IPS-18a (cell line): ENCODE measurements around the gene CT83.

Experiments used
- H3K27ac ChIP-seq: one replicate; pipeline ENCODE4 v1.5.1; 2013; ENCODE audit warnings: low read length
- H3K27me3 ChIP-seq: one replicate; pipeline ENCODE4 v1.6.1; 2013; ENCODE audit warnings: mild to moderate bottlenecking, low read length; ENCODE audit not compliant: control insufficient read depth, insufficient read depth
- H3K36me3 ChIP-seq: one replicate; pipeline ENCODE4 v1.6.1; 2013; ENCODE audit warnings: low read depth, low read length; ENCODE audit not compliant: control insufficient read depth
- H3K4me1 ChIP-seq: one replicate; pipeline ENCODE4 v1.6.1; 2013; ENCODE audit warnings: low read depth, low read length; ENCODE audit not compliant: control insufficient read depth
- H3K4me3 ChIP-seq: one replicate; pipeline ENCODE4 v1.5.1; 2013; ENCODE audit warnings: low read length
- H3K9ac ChIP-seq: one replicate; pipeline ENCODE4 v1.6.1; 2013; ENCODE audit warnings: mild to moderate bottlenecking, low read length, moderate library complexity
- H3K9me3 ChIP-seq: one replicate; pipeline ENCODE4 v1.6.1; 2013; ENCODE audit warnings: low read depth, low read length; ENCODE audit not compliant: control insufficient read depth

CT83 gene

GRCh38 chrX:116462822-116463221 lies at the start of gene CT83:
CT83 (minus strand) TSS chrX:116462976; CDS start chrX:116462856, 120 bp downstream.
- H3K36me3 ChIP-seq, result no peaks in the 10 kb centered on the region
- no peak within 1 kb of the TSS for H3K4me3 ChIP-seq
- no peaks in the 10 kb centered on the region for H3K27me3 ChIP-seq
- H3K27ac ChIP-seq, result no peak within 1 kb of the TSS
- no peaks in the 10 kb centered on the region for H3K9me3 ChIP-seq
- no peak within 1 kb of the TSS for H3K9ac ChIP-seq
- H3K4me1 ChIP-seq, result no peaks in the 10 kb centered on the region

GRCh38 chrX:116499780-116500179 lies 37.0 kb upstream of the CT83 start:
- H3K4me3 ChIP-seq, result no peak overlapping the region
- no peak overlapping the region for H3K9ac ChIP-seq
- H3K27me3 ChIP-seq, result no peaks in the 10 kb centered on the region
- H3K27ac ChIP-seq, result no peak overlapping the region
- no peaks in the 10 kb centered on the region for H3K36me3 ChIP-seq
- H3K9me3 ChIP-seq, result no peaks in the 10 kb centered on the region
- H3K4me1 ChIP-seq, result no peaks in the 10 kb centered on the region

DNA sequence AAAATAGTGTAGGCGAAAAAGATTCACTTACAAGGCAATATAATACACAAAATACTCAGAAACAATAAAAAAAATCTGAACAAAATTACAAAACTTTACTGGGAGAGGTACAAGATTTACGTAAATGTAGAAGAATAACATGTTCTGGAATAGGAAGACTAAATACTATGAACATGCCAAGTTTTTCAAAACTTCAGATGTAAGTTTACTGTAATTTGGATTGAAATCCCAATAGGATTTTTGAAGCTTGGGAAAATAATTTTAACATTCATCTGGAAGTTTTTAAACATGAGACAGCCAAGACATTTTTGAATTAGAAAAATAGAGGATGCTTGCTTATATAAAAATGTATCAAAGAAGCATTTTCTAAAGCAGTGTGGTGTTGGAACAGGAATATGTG lies 30.5 kb upstream of the CT83 start:
- Histone ChIP-seq H3K4me3 (no peak overlapping the region), H3K27ac (no peak overlapping the region), H3K4me1 (no peaks in the 10 kb centered on the region), H3K9ac (no peak overlapping the region), H3K9me3 (no peaks in the 10 kb centered on the region), H3K27me3 (no peaks in the 10 kb centered on the region), H3K36me3 (no peaks in the 10 kb centered on the region)

DNA sequence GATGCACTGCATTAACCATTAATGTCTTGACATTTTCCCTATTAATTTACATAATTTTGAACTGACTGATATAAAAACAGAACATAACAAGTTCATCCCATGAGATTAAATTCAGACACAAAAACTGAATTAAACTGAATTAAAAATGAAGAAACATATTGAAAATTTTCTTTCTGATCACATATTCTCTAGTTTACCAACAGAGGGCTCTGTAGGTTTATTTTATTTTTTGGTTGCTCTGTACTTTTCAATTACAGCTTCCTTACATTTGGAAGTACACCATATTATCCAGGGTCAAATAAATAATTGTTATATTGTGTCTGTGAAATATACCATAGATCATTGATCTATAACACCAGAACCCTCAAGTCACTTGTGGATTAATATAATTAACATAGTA lies 27.3 kb upstream of the CT83 start:
- no peaks in the 10 kb centered on the region for H3K27me3 ChIP-seq
- H3K9me3 ChIP-seq, result no peaks in the 10 kb centered on the region
- no peak overlapping the region for H3K4me3 ChIP-seq
- no peak overlapping the region for H3K27ac ChIP-seq
- H3K9ac ChIP-seq, result no peak overlapping the region
- no peaks in the 10 kb centered on the region for H3K36me3 ChIP-seq
- H3K4me1 ChIP-seq, result no peaks in the 10 kb centered on the region

- H3K9ac ChIP-seq, result no peak overlapping the region
- no peak overlapping the region for H3K27ac ChIP-seq
- no peaks in the 10 kb centered on the region for H3K4me1 ChIP-seq
- no peaks in the 10 kb centered on the region for H3K9me3 ChIP-seq
- H3K27me3 ChIP-seq, result no peaks in the 10 kb centered on the region
- no peaks in the 10 kb centered on the region for H3K36me3 ChIP-seq
- H3K4me3 ChIP-seq, result no peak overlapping the region
Observed at GRCh38 chrX:116480059-116480458, 17.3 kb upstream of the CT83 start.

DNA sequence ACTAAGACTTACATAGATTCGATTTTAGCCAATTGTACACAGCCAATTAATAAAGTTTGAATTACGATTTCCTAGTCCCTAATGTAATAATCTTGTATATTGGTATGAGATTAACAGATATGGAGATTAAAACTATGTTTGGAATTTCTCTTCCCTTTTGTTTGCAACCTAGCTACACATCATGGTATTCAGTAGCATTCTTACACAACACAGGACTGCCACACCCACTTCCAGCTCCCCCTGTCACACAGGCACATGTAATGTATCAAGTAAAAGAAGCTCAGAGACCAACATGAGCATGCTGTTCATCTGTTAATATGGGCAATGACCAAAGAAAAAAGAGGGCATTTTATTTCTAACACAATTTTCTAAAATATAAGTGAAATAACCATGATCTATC lies 13.6 kb downstream of the CT83 start:
- H3K9me3 ChIP-seq, result no peaks in the 10 kb centered on the region
- no peak overlapping the region for H3K4me3 ChIP-seq
- no peaks in the 10 kb centered on the region for H3K36me3 ChIP-seq
- no peak overlapping the region for H3K27ac ChIP-seq
- H3K4me1 ChIP-seq, result no peaks in the 10 kb centered on the region
- H3K9ac ChIP-seq, result no peak overlapping the region
- H3K27me3 ChIP-seq, result no peaks in the 10 kb centered on the region

DNA sequence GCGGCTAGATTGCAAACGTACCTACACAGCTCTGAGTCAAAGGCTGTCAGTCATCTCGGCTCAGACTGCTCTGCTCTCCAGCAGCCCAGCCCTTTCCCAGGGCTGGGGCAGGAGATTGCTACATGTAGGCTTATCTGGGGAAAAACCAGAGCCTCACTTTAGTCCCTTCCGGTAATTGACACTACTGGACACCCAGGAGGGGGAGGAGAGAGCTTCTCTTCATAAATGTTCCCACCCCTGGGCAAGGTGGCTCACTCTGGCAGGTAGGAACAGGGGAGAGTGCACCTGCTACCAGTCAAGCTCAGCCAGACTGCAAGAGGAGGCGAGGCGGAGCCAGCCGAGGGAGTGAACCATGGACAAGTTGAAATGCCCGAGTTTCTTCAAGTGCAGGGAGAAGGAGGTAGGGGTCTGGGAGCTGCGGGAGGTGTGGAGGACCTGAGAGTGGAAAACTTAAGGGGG lies 26.4 kb downstream of the CT83 start, which contains the start of gene SLC6A14:
TSS of gene SLC6A14 (plus strand) at position 249 of the 459 bp plus-strand sequence. CDS start at position 353, 104 bp downstream.
- Histone ChIP-seq H3K9me3 (no peaks in the 10 kb centered on the region), H3K4me1 (no peaks in the 10 kb centered on the region), H3K9ac (no peak within 1 kb of the TSS), H3K36me3 (no peaks in the 10 kb centered on the region), H3K4me3 (no peak within 1 kb of the TSS), H3K27ac (no peak within 1 kb of the TSS), H3K27me3 (no peaks in the 10 kb centered on the region)

DNA sequence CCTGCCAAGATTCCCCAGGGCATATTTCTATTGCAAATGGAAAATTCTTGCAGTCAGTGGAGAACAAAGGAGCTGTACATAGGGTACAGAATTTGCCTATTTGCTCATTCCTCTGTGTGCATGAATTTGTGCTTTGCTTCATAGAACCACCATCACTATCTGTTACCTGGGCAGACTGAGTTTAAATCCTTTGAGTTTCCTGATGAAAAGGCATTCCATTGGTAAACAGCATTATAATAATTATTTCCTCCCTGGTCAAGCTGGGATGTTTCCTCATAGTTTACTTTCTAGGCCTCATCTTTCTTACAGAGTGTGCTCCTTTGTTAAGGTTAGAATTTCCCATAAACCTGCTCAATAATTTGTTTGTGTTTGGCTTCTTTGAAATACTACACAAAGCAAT lies 27.2 kb downstream of the CT83 start:
- H3K9me3 ChIP-seq, result no peaks in the 10 kb centered on the region
- H3K9ac ChIP-seq, result no peak overlapping the region
- H3K4me1 ChIP-seq, result no peaks in the 10 kb centered on the region
- no peaks in the 10 kb centered on the region for H3K27me3 ChIP-seq
- H3K4me3 ChIP-seq, result no peak overlapping the region
- no peaks in the 10 kb centered on the region for H3K36me3 ChIP-seq
- no peak overlapping the region for H3K27ac ChIP-seq

- no peak overlapping the region for H3K9ac ChIP-seq
- H3K4me1 ChIP-seq, result no peaks in the 10 kb centered on the region
- H3K9me3 ChIP-seq, result no peaks in the 10 kb centered on the region
- H3K36me3 ChIP-seq, result no peaks in the 10 kb centered on the region
- H3K27ac ChIP-seq, result no peak overlapping the region
- no peak overlapping the region for H3K4me3 ChIP-seq
- no peaks in the 10 kb centered on the region for H3K27me3 ChIP-seq
Observed at GRCh38 chrX:116427978-116428377, 34.8 kb downstream of the CT83 start.

- H3K27me3 ChIP-seq, result no peaks in the 10 kb centered on the region
- H3K4me1 ChIP-seq, result no peaks in the 10 kb centered on the region
- H3K36me3 ChIP-seq, result no peaks in the 10 kb centered on the region
- no peak overlapping the region for H3K9ac ChIP-seq
- no peaks in the 10 kb centered on the region for H3K9me3 ChIP-seq
- no peak overlapping the region for H3K27ac ChIP-seq
- no peak overlapping the region for H3K4me3 ChIP-seq
Observed at GRCh38 chrX:116417968-116418367, 44.8 kb downstream of the CT83 start.

- Histone ChIP-seq H3K27me3 (no peaks in the 10 kb centered on the region), H3K27ac (no peak overlapping the region), H3K36me3 (no peaks in the 10 kb centered on the region), H3K9me3 (no peaks in the 10 kb centered on the region), H3K4me1 (no peaks in the 10 kb centered on the region), H3K4me3 (no peak overlapping the region), H3K9ac (no peak overlapping the region)
Observed at GRCh38 chrX:116417214-116417613, 45.6 kb downstream of the CT83 start.

DNA sequence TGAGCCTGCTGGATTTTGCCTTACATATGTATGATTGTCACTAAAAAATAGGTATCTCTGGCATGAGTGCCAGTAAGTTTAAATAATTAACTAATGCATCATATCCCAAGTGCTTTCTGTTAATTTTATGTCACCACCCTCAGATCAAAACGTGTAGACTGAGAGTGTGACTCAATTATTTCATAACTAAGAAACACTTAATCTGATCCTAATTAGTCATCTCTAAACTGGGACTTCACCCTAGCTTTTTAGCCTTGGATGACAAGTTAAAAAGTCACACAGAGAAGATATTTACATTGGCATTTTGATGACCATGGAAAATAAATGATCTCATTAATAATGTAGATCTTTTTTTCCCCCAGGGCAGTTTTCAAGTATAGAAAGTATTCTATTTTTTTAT lies 49.5 kb downstream of the CT83 start:
- no peaks in the 10 kb centered on the region for H3K36me3 ChIP-seq
- H3K27ac ChIP-seq, result no peak overlapping the region

More for the DNA sequence above, 49.5 kb downstream of the CT83 start:
- H3K4me1 ChIP-seq, result no peaks in the 10 kb centered on the region
- no peaks in the 10 kb centered on the region for H3K27me3 ChIP-seq
- no peak overlapping the region for H3K4me3 ChIP-seq
- no peak overlapping the region for H3K9ac ChIP-seq
- no peaks in the 10 kb centered on the region for H3K9me3 ChIP-seq
